ENCODE results near the gene SLC47A2. TPM values are rescaled to one million over a fixed set of nuclear protein-coding genes. Genes with fewer than 3 reads are reported as not detected.

The SLC47A2 gene
- total and polyA plus RNA-seq, 9 of the 15 experiments (the other 6 are each of a cell fraction or from before 2014, with no cell fraction given), result not detected

DNA sequence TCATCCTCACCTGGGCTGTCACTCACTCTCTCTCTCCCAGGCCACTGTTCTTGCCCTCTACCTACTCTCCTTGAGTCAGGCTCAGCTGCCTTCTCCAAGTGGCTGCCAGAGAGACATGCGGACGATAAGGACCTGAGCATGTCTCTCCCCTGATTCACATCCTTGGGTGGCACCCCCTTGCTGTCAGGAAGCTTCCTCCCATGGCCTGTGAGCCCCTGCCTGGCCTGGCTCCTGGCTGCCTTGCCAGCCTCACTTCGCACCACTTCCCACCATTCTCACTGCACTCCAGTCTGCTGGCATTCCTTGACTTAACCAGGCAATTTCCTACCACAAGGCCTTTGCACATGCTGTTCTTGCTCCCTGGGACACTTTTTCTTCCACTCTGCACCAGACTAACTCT lies 34.5 kb upstream of the SLC47A2 start:
- no peak overlapping the region for H2AFZ ChIP-seq (ENCODE audit: low read depth, low read length)
- no peak overlapping the region for H3K4me3 ChIP-seq
- no peak overlapping the region for H3K27ac ChIP-seq (ENCODE audit: extremely low read depth, low read depth, low read length)
- intact Hi-C loops (cut with micrococcal nuclease) (no loop called here), in situ Hi-C loops (cut with MboI) (no loop called here)
- H3K4me2 ChIP-seq (ENCODE audit: insufficient read depth, low read length), result no peak overlapping the region
- FAIRE-seq (no peak), DNase-seq (ENCODE audit: extremely low read depth in 1 of 4, low spot score in 3 of 4) (no peak), ATAC-seq (no peak)
- 3% methylated on average over 3 of the region's 3 CpGs for WGBS (ENCODE audit: insufficient coverage, low coverage, missing lambda C conversion rate)
- POLR2A ChIA-PET, result no interaction called here
- H3K79me2 ChIP-seq (ENCODE audit: control insufficient read depth, insufficient read depth, low read length), result no peaks in the 10 kb centered on the region
- no peak overlapping the region for H3K9ac ChIP-seq (ENCODE audit: insufficient read depth in 1 of 2, low read depth in 2 of 2, low read length in 2 of 2)
- BruUV-seq (replicated peaks), result no TSS peak
- no peaks in the 10 kb centered on the region for H3K36me3 ChIP-seq (ENCODE audit: control insufficient read depth, insufficient read depth, low read length)
- H3K9me1 ChIP-seq (ENCODE audit: control insufficient read depth, insufficient read depth, low read length), result no peaks in the 10 kb centered on the region
- H3K27me3 ChIP-seq (ENCODE audit: control insufficient read depth in 2 of 2, insufficient read depth in 2 of 2, low read length in 2 of 2), result peaks cover 8 to 56% of the 10 kb centered on the region in 2 experiments; a peak in 3 of 5 replicates
- H3K4me1 ChIP-seq (replicated peaks in 1 of 2; ENCODE audit: control insufficient read depth in 2 of 2, insufficient read depth in 2 of 2, low read length in 2 of 2), result no peaks in the 10 kb centered on the region
- CTCF ChIA-PET (ENCODE audit: low intra/inter-chr PET ratio), result no interaction called here
- no peaks in the 10 kb centered on the region for H4K20me1 ChIP-seq (replicated peaks; ENCODE audit: control insufficient read depth, insufficient read depth, low read length)
- H3K9me3 ChIP-seq (replicated peaks; ENCODE audit: control insufficient read depth, insufficient read depth, low read depth, low read length), result no peaks in the 10 kb centered on the region
- TF ChIP-seq SMAD3 (CRISPR knock-in tag; conservative IDR thresholded peaks at IDR 0.05) (no peak), EZH2 (IDR thresholded peaks at IDR 0.05; ENCODE audit: borderline replicate concordance, low read depth, low read length) (no peak), MEF2A (IDR thresholded peaks at IDR 0.05; ENCODE audit: control insufficient read depth, low read depth, low read length) (no peak), RBM34 (IDR thresholded peaks at IDR 0.05; ENCODE audit: borderline replicate concordance, insufficient read depth, low read length) (no peak), ZNF212 (CRISPR knock-in tag; IDR thresholded peaks at IDR 0.05) (no peak), GTF2F1 (IDR thresholded peaks at IDR 0.05; ENCODE audit: low read depth, low read length) (no peak), SMAD1 (IDR thresholded peaks at IDR 0.05; ENCODE audit: low read depth, low read length, partially characterized antibody) (no peak), CSDE1 (IDR thresholded peaks at IDR 0.05) (no peak), CHCHD3 (CRISPR knock-in tag; IDR thresholded peaks at IDR 0.05) (no peak)
- TF ChIP-seq, protein P1, sequence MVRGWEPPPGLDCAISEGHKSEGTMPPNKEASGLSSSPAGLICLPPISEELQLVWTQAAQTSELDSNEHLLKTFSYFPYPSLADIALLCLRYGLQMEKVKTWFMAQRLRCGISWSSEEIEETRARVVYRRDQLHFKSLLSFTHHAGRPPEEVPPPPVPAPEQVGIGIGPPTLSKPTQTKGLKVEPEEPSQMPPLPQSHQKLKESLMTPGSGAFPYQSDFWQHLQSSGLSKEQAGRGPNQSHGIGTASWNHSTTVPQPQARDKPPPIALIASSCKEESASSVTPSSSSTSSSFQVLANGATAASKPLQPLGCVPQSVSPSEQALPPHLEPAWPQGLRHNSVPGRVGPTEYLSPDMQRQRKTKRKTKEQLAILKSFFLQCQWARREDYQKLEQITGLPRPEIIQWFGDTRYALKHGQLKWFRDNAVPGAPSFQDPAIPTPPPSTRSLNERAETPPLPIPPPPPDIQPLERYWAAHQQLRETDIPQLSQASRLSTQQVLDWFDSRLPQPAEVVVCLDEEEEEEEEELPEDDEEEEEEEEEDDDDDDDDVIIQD (CRISPR knock-in tag; IDR thresholded peaks at IDR 0.05), result no peak
- TF ChIP-seq, protein P2, sequence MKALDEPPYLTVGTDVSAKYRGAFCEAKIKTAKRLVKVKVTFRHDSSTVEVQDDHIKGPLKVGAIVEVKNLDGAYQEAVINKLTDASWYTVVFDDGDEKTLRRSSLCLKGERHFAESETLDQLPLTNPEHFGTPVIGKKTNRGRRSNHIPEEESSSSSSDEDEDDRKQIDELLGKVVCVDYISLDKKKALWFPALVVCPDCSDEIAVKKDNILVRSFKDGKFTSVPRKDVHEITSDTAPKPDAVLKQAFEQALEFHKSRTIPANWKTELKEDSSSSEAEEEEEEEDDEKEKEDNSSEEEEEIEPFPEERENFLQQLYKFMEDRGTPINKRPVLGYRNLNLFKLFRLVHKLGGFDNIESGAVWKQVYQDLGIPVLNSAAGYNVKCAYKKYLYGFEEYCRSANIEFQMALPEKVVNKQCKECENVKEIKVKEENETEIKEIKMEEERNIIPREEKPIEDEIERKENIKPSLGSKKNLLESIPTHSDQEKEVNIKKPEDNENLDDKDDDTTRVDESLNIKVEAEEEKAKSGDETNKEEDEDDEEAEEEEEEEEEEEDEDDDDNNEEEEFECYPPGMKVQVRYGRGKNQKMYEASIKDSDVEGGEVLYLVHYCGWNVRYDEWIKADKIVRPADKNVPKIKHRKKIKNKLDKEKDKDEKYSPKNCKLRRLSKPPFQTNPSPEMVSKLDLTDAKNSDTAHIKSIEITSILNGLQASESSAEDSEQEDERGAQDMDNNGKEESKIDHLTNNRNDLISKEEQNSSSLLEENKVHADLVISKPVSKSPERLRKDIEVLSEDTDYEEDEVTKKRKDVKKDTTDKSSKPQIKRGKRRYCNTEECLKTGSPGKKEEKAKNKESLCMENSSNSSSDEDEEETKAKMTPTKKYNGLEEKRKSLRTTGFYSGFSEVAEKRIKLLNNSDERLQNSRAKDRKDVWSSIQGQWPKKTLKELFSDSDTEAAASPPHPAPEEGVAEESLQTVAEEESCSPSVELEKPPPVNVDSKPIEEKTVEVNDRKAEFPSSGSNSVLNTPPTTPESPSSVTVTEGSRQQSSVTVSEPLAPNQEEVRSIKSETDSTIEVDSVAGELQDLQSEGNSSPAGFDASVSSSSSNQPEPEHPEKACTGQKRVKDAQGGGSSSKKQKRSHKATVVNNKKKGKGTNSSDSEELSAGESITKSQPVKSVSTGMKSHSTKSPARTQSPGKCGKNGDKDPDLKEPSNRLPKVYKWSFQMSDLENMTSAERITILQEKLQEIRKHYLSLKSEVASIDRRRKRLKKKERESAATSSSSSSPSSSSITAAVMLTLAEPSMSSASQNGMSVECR (CRISPR knock-in tag; IDR thresholded peaks at IDR 0.05), result no peak
- TF ChIP-seq, protein P3, sequence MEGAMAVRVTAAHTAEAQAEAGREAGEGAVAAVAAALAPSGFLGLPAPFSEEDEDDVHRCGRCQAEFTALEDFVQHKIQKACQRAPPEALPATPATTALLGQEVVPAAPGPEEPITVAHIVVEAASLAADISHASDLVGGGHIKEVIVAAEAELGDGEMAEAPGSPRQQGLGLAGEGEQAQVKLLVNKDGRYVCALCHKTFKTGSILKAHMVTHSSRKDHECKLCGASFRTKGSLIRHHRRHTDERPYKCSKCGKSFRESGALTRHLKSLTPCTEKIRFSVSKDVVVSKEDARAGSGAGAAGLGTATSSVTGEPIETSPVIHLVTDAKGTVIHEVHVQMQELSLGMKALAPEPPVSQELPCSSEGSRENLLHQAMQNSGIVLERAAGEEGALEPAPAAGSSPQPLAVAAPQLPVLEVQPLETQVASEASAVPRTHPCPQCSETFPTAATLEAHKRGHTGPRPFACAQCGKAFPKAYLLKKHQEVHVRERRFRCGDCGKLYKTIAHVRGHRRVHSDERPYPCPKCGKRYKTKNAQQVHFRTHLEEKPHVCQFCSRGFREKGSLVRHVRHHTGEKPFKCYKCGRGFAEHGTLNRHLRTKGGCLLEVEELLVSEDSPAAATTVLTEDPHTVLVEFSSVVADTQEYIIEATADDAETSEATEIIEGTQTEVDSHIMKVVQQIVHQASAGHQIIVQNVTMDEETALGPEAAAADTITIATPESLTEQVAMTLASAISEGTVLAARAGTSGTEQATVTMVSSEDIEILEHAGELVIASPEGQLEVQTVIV (CRISPR knock-in tag; IDR thresholded peaks at IDR 0.05; ENCODE audit: borderline replicate concordance), result no peak
- TF ChIP-seq, protein P4, sequence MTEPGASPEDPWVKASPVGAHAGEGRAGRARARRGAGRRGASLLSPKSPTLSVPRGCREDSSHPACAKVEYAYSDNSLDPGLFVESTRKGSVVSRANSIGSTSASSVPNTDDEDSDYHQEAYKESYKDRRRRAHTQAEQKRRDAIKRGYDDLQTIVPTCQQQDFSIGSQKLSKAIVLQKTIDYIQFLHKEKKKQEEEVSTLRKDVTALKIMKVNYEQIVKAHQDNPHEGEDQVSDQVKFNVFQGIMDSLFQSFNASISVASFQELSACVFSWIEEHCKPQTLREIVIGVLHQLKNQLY (CRISPR knock-in tag; conservative IDR thresholded peaks at IDR 0.05), result no peak
